Fibroblast of villous mesenchyme (primary cell): ENCODE results near the gene NELFCD. TPM values are rescaled to one million over a fixed set of nuclear protein-coding genes. Genes with fewer than 3 reads are reported as not detected.

Source experiments
- DNase-seq: peaks from one replicate; pipeline ENCODE4 v3.0.0-alpha.2; 2010; ENCODE audit warnings: low read depth
- H3K4me3 ChIP-seq: 2 replicates; pipeline ENCODE4 v1.5.1; 2011; ENCODE audit warnings: low read depth, mild to moderate bottlenecking, low read length
- CTCF ChIP-seq: IDR thresholded peaks from 2 replicates; pipeline ENCODE4 v1.5.1; 2012; ENCODE audit warnings: low read depth, mild to moderate bottlenecking, low read length; ENCODE audit not compliant: insufficient read depth
- total RNA-seq: library from RNA; depleted of rRNA; stranded (reverse); fragments of >200 nt; gene quantifications from 2 replicates; pipeline ENCODE4 v1.2.3, GENCODE V29; 2012

Gene NELFCD
- total RNA-seq, 1 donor, result 38.9 TPM

GRCh38 chr20:59019217-59019616 is 38.2 kb downstream of the NELFCD start, which contains the start of gene TUBB1:
Gene TUBB1 (plus strand): TSS chr20:59019429. CDS start chr20:59019523, 94 bp downstream.
- no peak within 1 kb of the TSS for H3K4me3 ChIP-seq
- TF ChIP-seq CTCF, result no peak
- DNase-seq, result no peak

- TF ChIP-seq CTCF, result no peak
- no peak overlapping the region for H3K4me3 ChIP-seq
- peak; percentile 34 for DNase-seq
These were observed 40.0 kb downstream of the NELFCD start for GRCh38 chr20:59020938-59021551.

DNA sequence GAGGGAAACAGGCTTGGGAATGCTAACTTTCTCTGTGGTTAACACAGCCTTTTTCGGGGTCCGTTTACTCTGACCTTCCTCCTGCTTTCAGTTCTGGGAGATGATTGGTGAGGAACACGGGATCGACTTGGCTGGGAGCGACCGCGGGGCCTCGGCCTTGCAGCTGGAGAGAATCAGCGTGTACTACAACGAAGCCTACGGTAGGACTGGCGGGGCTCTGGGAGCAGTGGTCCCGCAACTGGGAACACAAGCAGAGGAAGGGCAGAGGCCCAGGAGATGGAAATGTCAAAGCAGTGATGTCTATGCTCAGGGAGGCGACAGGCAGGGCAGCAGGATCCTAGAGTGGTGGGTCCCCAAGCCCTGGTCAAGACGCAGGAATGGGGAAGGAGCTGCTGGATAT is 41.7 kb downstream of the NELFCD start:
- no peak for DNase-seq
- no peak overlapping the region for H3K4me3 ChIP-seq
- no peak for TF ChIP-seq CTCF

GRCh38 chr20:59023616-59024015 is 42.6 kb downstream of the NELFCD start:
- H3K4me3 ChIP-seq, result no peak overlapping the region
- TF ChIP-seq CTCF, result no peak
- no peak for DNase-seq

GRCh38 chr20:59024111-59024530 is 43.1 kb downstream of the NELFCD start:
- no peak overlapping the region for H3K4me3 ChIP-seq
- no peak for DNase-seq
- no peak for TF ChIP-seq CTCF

- H3K4me3 ChIP-seq, result no peak overlapping the region
- TF ChIP-seq CTCF, result no peak
- DNase-seq, result no peak
These were observed 44.0 kb downstream of the NELFCD start for GRCh38 chr20:59025086-59025485.

- no peak for TF ChIP-seq CTCF
- H3K4me3 ChIP-seq, result no peak overlapping the region
- DNase-seq, result no peak
These were observed 44.5 kb downstream of the NELFCD start for GRCh38 chr20:59025511-59025910.
